Activated B cell treated with CpG ODN at 0.5 μM for 24 hours (primary cell): ENCODE measurements around the gene AHNAK2. TPM values are rescaled to one million over a fixed set of nuclear protein-coding genes. Genes with fewer than 3 reads are reported as not detected.

Experiments
- ATAC-seq: fragments of 200-7000 bp; cut with Tn5 transposase; one replicate; pipeline ENCODE4 v1.10.0; 2021; ENCODE audit warnings: low read depth, mild to moderate bottlenecking, moderate library complexity
- CTCF ChIA-PET: fragments of 350-600 bp; sonication (Branson Sonifier 250); formaldehyde crosslinking; loops from one replicate; lab custom pipeline; 2021; ENCODE audit warnings: antibody characterized with exemption; lab: Charles Lee
- POLR2A ChIA-PET: fragments of 350-600 bp; sonication (Branson Sonifier 250); formaldehyde crosslinking; loops from one replicate; lab custom pipeline; 2021; ENCODE audit warnings: antibody characterized with exemption; lab: Charles Lee
- DNase-seq: peaks from one replicate; pipeline ENCODE4 v3.0.0; 2022
- H3K27ac Mint-ChIP-seq: one replicate; pipeline ENCODE4 v1.8.0; 2020; ENCODE audit warnings: mixed read lengths
- H3K27me3 Mint-ChIP-seq: one replicate; pipeline ENCODE4 v1.8.0; 2021; ENCODE audit warnings: mixed read lengths
- H3K36me3 Mint-ChIP-seq: one replicate; pipeline ENCODE4 v1.8.0; 2021; ENCODE audit warnings: low read depth, mixed read lengths
- H3K4me1 Mint-ChIP-seq: one replicate; pipeline ENCODE4 v1.8.0; 2021; ENCODE audit warnings: mixed read lengths
- H3K4me3 Mint-ChIP-seq: one replicate; pipeline ENCODE4 v1.8.0; 2020; ENCODE audit warnings: mild to moderate bottlenecking, mixed read lengths
- H3K9me3 Mint-ChIP-seq: one replicate; pipeline ENCODE4 v1.8.0; 2020; ENCODE audit warnings: mixed read lengths
- intact Hi-C: fragments of 100-400 bp; cut with micrococcal nuclease; formaldehyde crosslinking; loops from one replicate; pipeline ENCODE4 v1.15.1; 2024
- total RNA-seq: library from RNA; stranded (reverse); gene quantifications from 2 replicates; pipeline ENCODE4 v1.2.3, GENCODE V29; 2022
- TF ChIP-seq, protein P1 (sequence below): fragments of 200-600 bp; IDR thresholded peaks from one replicate; pipeline ENCODE4 v1.8.0; 2022; ENCODE audit warnings: antibody characterized with exemption, mild to moderate bottlenecking

Gene AHNAK2
- total RNA-seq, 1 donor from 2014 or later: not detected

GRCh38 chr14:104897330-104898194 lies 80.6 kb downstream of the AHNAK2 start:
- H3K9me3 Mint-ChIP-seq: no peaks in the 10 kb centered on the region
- ATAC-seq (no peak), DNase-seq (no peak)
- ChIA-PET CTCF (interaction anchor here (0.8 to 2.9 kb wide), 7 partner anchors 27 to 148 kb away, joined by 3 to 33 read pairs (median 6); partner anchors contain the start of gene PLD4), POLR2A (interaction anchor here (0.7 to 2.3 kb wide), 6 partner anchors 25 to 165 kb away, joined by 3 to 21 read pairs (median 6); no protein-coding TSS in a partner anchor)
- H3K36me3 Mint-ChIP-seq: no peaks in the 10 kb centered on the region
- no peak overlapping the region for H3K27ac Mint-ChIP-seq
- no peak overlapping the region for H3K4me3 Mint-ChIP-seq
- TF ChIP-seq, protein P1, sequence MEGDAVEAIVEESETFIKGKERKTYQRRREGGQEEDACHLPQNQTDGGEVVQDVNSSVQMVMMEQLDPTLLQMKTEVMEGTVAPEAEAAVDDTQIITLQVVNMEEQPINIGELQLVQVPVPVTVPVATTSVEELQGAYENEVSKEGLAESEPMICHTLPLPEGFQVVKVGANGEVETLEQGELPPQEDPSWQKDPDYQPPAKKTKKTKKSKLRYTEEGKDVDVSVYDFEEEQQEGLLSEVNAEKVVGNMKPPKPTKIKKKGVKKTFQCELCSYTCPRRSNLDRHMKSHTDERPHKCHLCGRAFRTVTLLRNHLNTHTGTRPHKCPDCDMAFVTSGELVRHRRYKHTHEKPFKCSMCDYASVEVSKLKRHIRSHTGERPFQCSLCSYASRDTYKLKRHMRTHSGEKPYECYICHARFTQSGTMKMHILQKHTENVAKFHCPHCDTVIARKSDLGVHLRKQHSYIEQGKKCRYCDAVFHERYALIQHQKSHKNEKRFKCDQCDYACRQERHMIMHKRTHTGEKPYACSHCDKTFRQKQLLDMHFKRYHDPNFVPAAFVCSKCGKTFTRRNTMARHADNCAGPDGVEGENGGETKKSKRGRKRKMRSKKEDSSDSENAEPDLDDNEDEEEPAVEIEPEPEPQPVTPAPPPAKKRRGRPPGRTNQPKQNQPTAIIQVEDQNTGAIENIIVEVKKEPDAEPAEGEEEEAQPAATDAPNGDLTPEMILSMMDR: no peak
- intact Hi-C loops: no loop called here
- peaks cover 6% of the 10 kb centered on the region for H3K4me1 Mint-ChIP-seq
- H3K27me3 Mint-ChIP-seq: peaks cover 5% of the 10 kb centered on the region

DNA sequence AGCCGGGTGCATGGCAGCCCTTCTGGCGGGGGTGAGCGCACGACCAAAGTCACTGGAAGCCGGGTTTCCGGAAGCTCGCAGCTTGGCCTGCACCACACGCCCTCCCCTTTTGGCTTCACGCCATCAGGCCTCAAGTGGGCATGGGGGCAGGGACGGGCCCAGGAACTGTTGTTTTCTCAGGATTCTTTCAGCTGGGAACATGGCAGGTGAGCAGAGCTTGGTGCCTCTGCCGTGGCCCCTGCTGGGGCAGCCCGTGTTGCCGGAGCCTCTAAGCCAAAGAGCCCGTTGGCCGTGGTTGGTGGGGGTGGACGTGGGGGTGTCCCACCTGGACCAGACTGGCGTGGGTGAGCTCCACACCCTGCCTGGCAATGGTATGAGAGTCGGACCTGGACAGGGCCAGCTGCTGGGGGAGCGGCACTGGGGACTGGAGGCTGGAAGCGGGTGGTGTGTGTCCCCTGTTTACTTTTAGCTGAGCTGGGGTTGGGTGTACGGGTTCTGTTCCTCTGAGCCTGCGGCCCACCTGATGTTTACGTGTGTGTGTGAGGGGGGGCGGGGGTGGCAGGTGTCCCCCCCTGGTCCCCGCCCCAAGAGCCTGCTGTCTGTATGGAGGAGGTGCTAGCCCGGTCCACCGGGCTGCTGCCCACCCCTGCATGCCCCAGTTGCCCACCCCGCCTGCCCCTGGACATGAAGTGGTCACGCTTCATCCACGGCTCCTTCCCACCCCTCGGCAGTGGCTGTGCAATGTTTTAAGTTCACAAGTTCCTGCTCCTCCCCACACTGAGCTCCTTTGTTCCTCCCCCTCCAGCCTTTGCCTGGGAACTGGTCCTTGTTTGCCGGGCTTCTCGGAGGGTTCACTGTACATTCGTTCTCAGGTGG lies 82.2 kb downstream of the AHNAK2 start:
- no peak overlapping the region for H3K27ac Mint-ChIP-seq
- H3K4me1 Mint-ChIP-seq: peaks cover 6% of the 10 kb centered on the region
- TF ChIP-seq, protein P1: no peak
- ChIA-PET POLR2A (interaction anchor here (0.7 to 2.3 kb wide), 3 partner anchors 30 to 86 kb away, joined by 5 to 21 read pairs (median 6); no protein-coding TSS in a partner anchor), CTCF (interaction anchor here (0.9 to 2.6 kb wide), 6 partner anchors 25 to 149 kb away, joined by 3 to 33 read pairs (median 8); partner anchors contain the start of gene PLD4)
- intact Hi-C loops: loop anchor here (1.0 kb wide), 7 partner anchors 26 to 190 kb away; no protein-coding TSS in a partner anchor
- no peaks in the 10 kb centered on the region for H3K9me3 Mint-ChIP-seq
- no peak overlapping the region for H3K4me3 Mint-ChIP-seq
- peaks cover 5% of the 10 kb centered on the region for H3K27me3 Mint-ChIP-seq
- ATAC-seq (no peak), DNase-seq (no peak)
- no peaks in the 10 kb centered on the region for H3K36me3 Mint-ChIP-seq

- Mint-ChIP-seq H3K4me3 (no peak overlapping the region), H3K36me3 (no peaks in the 10 kb centered on the region), H3K9me3 (no peaks in the 10 kb centered on the region), H3K27me3 (peaks cover 5% of the 10 kb centered on the region), H3K4me1 (peaks cover 6% of the 10 kb centered on the region), H3K27ac (no peak overlapping the region)
- TF ChIP-seq, protein P1: no peak
- CTCF ChIA-PET: interaction anchor here (0.9 to 2.6 kb wide), 5 partner anchors 25 to 80 kb away, joined by 3 to 33 read pairs (median 10); partner anchors contain the start of gene PLD4
- intact Hi-C loops: no loop called here
- POLR2A ChIA-PET: interaction anchor here (1.2 to 2.3 kb wide), 2 partner anchors 31 to 40 kb away, joined by 5 to 21 read pairs; no protein-coding TSS in a partner anchor
- no peak for DNase-seq
- no peak for ATAC-seq
Observed at GRCh38 chr14:104895207-104895785, 82.9 kb downstream of the AHNAK2 start.

- intact Hi-C loops: no loop called here
- H3K27ac Mint-ChIP-seq: no peak overlapping the region
- peaks cover 6% of the 10 kb centered on the region for H3K4me1 Mint-ChIP-seq
- TF ChIP-seq, protein P1: no peak
- no peaks in the 10 kb centered on the region for H3K36me3 Mint-ChIP-seq
- ChIA-PET POLR2A (interaction anchor here (0.6 to 2.3 kb wide), 2 partner anchors 41 to 43 kb away, joined by 3 to 21 read pairs; no protein-coding TSS in a partner anchor), CTCF (interaction anchor here (1.0 to 2.6 kb wide), 4 partner anchors 40 to 81 kb away, joined by 3 to 33 read pairs (median 6); no protein-coding TSS in a partner anchor)
- no peaks in the 10 kb centered on the region for H3K9me3 Mint-ChIP-seq
- peaks cover 5% of the 10 kb centered on the region for H3K27me3 Mint-ChIP-seq
- no peak for DNase-seq
- no peak overlapping the region for H3K4me3 Mint-ChIP-seq
- no peak for ATAC-seq
Observed at GRCh38 chr14:104894331-104895206, 83.6 kb downstream of the AHNAK2 start.
